Right atrium auricular region (tissue), 2 donors: ENCODE data around the gene KIF17. TPM values are rescaled to one million over a fixed set of nuclear protein-coding genes. Genes with fewer than 3 reads are reported as not detected.
"Not testable (repeated sequence)": the region's sequence is repeated elsewhere in the genome, so short reads cannot be mapped to it uniquely, and the experiment has no call there.

Source experiments
- DNase-seq: peaks from one replicate; pipeline ENCODE4 v3.0.0-alpha.2; 2019; ENCODE audit warnings: low spot score
- H3K27ac ChIP-seq, 2 donors: fragments of 200-600 bp; sonication (generic); 1 replicate in 1 of 2; 2 replicates in 1 of 2; pipeline ENCODE4 v1.5.1; 2016 to 2019
- H3K27me3 ChIP-seq, 2 donors: fragments of 200-600 bp; sonication (generic); one replicate each; pipeline versions ENCODE4 v1.5.1 to v1.6.0; 2017 to 2019
- H3K36me3 ChIP-seq: fragments of 200-600 bp; sonication (generic); one replicate; pipeline ENCODE4 v1.5.1; 2016
- H3K4me1 ChIP-seq, 2 donors: fragments of 200-600 bp; sonication (generic); one replicate each; pipeline versions ENCODE4 v1.5.1 to v1.6.0; 2017 to 2019
- H3K4me3 ChIP-seq, 2 donors: fragments of 200-600 bp; sonication (generic); 1 replicate in 1 of 2; 2 replicates in 1 of 2; pipeline ENCODE4 v1.5.1; 2017 to 2019; ENCODE audit warnings: mild to moderate bottlenecking in 1 of 2, moderate library complexity in 1 of 2
- H3K9me3 ChIP-seq, 2 donors: fragments of 200-600 bp; sonication (generic); one replicate each; pipeline ENCODE4 v1.5.1; 2019
- CTCF ChIP-seq, 2 donors: fragments of 200-600 bp; sonication (generic); IDR thresholded peaks; one replicate each; pipeline ENCODE4 v1.5.1; 2019; ENCODE audit warnings: antibody characterized with exemption in 2 of 2
- total RNA-seq, 2 donors: library from RNA; depleted of rRNA; stranded (reverse); fragments of >200 nt; gene quantifications; one replicate each; pipeline ENCODE4 v1.1.0, GENCODE V29; 2016

KIF17 gene
- total RNA-seq, 2 donors from 2014 or later: 2.6 to 6.0 TPM

DNA sequence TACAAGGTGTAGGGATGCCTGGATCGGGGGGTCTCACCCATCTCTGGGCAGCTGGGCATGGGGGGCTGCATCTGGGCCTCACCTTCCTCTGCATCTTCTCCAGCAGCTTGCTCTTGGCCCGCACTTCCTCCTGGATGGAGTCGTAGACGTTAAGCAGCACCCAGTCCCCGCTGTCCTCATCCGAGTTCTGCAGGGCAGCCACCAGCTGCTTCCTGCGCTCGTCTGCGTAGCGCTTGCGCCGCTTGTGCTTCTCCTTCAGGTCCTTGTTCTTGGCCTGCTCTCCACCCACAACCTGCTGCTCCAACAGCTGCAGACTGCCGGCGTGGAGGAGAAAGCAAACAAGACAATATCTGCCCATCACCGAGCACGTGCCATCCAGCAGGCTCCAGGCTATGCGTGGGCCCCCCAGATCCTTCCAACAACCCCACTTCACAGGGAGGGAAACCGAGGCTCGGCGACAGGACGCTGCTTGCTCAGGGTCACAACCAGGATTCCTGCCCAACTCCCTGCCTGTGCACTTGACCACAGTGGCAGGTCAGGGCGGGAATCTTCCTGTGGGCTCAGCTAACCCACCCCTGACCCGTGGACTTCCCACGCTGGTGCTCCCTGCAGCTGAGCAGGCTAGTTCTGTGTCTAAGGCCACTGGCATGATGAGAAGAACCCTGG is 35.1 kb downstream of the KIF17 start:
- Histone ChIP-seq H3K4me3 (no peak overlapping the region), H3K27ac (no peak overlapping the region)
- DNase-seq: no peak

GRCh38 chr1:20681999-20682398 is 35.8 kb downstream of the KIF17 start:
- no peak for TF ChIP-seq CTCF (IDR thresholded peaks at IDR 0.05)
- no peaks in the 10 kb centered on the region for H3K36me3 ChIP-seq
- H3K4me1 ChIP-seq: peaks cover 0 to 21% of the 10 kb centered on the region in 2 donors
- no peak overlapping the region for H3K4me3 ChIP-seq
- H3K27me3 ChIP-seq: no peaks in the 10 kb centered on the region
- DNase-seq: no peak
- no peaks in the 10 kb centered on the region for H3K9me3 ChIP-seq
- no peak overlapping the region for H3K27ac ChIP-seq

More for the DNA sequence above, 35.1 kb downstream of the KIF17 start:
- H3K27me3 ChIP-seq: no peaks in the 10 kb centered on the region
- no peaks in the 10 kb centered on the region for H3K9me3 ChIP-seq
- TF ChIP-seq CTCF (IDR thresholded peaks at IDR 0.05): no peak
- H3K36me3 ChIP-seq: no peaks in the 10 kb centered on the region
- H3K4me1 ChIP-seq: peaks cover 0 to 21% of the 10 kb centered on the region in 2 donors

- no peaks in the 10 kb centered on the region for H3K36me3 ChIP-seq
- H3K4me3 ChIP-seq: no peak overlapping the region
- H3K27me3 ChIP-seq: no peaks in the 10 kb centered on the region
- H3K9me3 ChIP-seq: no peaks in the 10 kb centered on the region
- no peak for TF ChIP-seq CTCF (IDR thresholded peaks at IDR 0.05)
- H3K27ac ChIP-seq: no peak overlapping the region
- DNase-seq: no peak
- H3K4me1 ChIP-seq: peaks cover 0 to 11% of the 10 kb centered on the region in 2 donors
Measured at GRCh38 chr1:20680269-20680668, 37.5 kb downstream of the KIF17 start.

DNA sequence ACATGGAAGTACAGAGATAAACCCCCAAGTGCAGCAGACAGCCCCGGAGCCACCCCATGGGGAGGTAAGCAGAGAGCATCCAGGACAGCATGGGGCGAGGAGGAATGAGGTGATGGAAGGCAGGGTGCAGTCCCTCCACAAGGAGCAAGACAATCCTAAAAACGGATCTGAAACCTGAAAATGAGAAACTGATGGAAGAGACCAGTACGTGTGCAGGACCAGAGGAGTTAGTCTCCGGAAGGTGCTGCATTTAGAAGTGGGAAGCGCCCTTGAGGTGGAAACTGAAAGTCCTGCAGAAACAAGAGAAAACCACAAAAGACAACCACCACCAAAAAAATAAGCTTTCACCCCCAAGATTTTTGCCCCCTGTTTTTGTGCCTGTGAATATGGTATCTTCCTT is 39.2 kb downstream of the KIF17 start:
- Histone ChIP-seq H3K36me3 (no peaks in the 10 kb centered on the region), H3K9me3 (no peaks in the 10 kb centered on the region), H3K27ac (no peak overlapping the region), H3K27me3 (no peaks in the 10 kb centered on the region), H3K4me1 (peaks cover 0 to 4% of the 10 kb centered on the region in 2 donors), H3K4me3 (no peak overlapping the region)
- no peak for DNase-seq
- no peak for TF ChIP-seq CTCF (IDR thresholded peaks at IDR 0.05)

DNA sequence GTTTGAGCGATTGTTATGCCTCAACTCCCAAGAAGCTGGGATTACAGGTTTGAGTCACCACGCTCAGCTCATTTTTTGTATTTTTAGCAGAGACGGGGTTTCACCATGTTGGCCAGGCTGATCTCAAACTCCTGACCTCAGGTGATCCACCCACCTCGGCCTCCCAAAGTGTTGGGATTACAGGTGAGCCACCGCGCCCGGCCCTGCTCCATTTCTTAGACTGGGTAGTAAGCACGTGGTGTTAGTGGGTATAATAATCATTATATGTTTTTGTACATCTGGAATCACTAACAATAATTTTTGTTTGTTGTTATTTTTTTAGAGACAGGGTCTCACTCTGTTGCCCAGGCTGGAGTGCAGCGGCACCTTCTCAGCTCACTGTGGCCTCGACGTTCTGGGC is 44.2 kb downstream of the KIF17 start:
- not testable (repeated sequence) for H3K27me3 ChIP-seq, H3K9me3 ChIP-seq, DNase-seq, H3K27ac ChIP-seq, H3K36me3 ChIP-seq, H3K4me1 ChIP-seq, H3K4me3 ChIP-seq

DNA sequence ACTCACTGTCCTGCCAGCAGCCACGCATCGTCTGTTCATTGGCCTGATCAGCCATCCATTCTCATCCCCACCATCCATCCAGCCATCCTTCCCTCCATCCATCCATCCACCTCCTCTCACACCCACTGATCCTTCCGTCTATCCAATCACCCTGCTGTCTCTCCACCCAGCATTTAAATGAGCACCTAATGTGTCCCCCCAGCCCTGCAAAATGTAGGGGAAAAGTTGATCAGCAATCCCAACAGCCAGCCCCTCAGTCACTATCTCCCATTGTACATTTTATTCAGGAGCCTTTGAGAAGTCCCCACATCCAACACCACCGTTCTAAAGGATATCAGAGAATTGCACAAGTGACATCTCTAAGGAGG is 45.6 kb downstream of the KIF17 start:
- Histone ChIP-seq H3K27ac (no peak overlapping the region), H3K27me3 (no peaks in the 10 kb centered on the region), H3K9me3 (no peaks in the 10 kb centered on the region), H3K4me3 (no peak overlapping the region), H3K4me1 (no peaks in the 10 kb centered on the region), H3K36me3 (no peaks in the 10 kb centered on the region)
- DNase-seq: no peak
- TF ChIP-seq CTCF (IDR thresholded peaks at IDR 0.05): no peak
